Fibroblast of mammary gland (primary cell): ENCODE results near the gene MYO7B.

ENCODE experiments used
- DNase-seq: peaks from one replicate; pipeline ENCODE4 v3.0.0-alpha.2; 2010; ENCODE audit warnings: low read depth
- H3K4me3 ChIP-seq: 2 replicates; pipeline ENCODE4 v1.5.1; 2011; ENCODE audit warnings: low read depth, mild to moderate bottlenecking, low read length, moderate library complexity; ENCODE audit not compliant: control insufficient read depth
- CTCF ChIP-seq: conservative IDR thresholded peaks from 2 replicates; pipeline ENCODE4 v1.5.1; 2011; ENCODE audit warnings: low read depth, low read length, inconsistent platforms; ENCODE audit not compliant: control insufficient read depth, insufficient read depth

The MYO7B gene

GRCh38 chr2:127561371-127561770 lies 25.9 kb downstream of the MYO7B start:
- no peak overlapping the region for H3K4me3 ChIP-seq
- DNase-seq, result no peak
- TF ChIP-seq CTCF, result no peak

GRCh38 chr2:127562936-127563335 lies 27.5 kb downstream of the MYO7B start:
- no peak overlapping the region for H3K4me3 ChIP-seq
- TF ChIP-seq CTCF, result no peak
- DNase-seq, result peak; percentile 21

GRCh38 chr2:127563458-127564428 lies 28.3 kb downstream of the MYO7B start:
- no peak overlapping the region for H3K4me3 ChIP-seq
- DNase-seq, result no peak
- no peak for TF ChIP-seq CTCF

- DNase-seq, result no peak
- no peak overlapping the region for H3K4me3 ChIP-seq
- TF ChIP-seq CTCF, result no peak
Measured at GRCh38 chr2:127564429-127565260, 29.2 kb downstream of the MYO7B start.

GRCh38 chr2:127565261-127566138 lies 30.0 kb downstream of the MYO7B start:
- no peak overlapping the region for H3K4me3 ChIP-seq
- DNase-seq, result no peak
- no peak for TF ChIP-seq CTCF

- no peak for DNase-seq
- no peak for TF ChIP-seq CTCF
- H3K4me3 ChIP-seq, result no peak overlapping the region
Measured at GRCh38 chr2:127566139-127566417, 30.6 kb downstream of the MYO7B start.
